Keratinocyte (primary cell): Measurements from ENCODE around the gene STK35.

Experiments
- EZH2 ChIP-seq: IDR thresholded peaks from one replicate; pipeline ENCODE4 v1.6.1; 2012; ENCODE audit warnings: inconsistent platforms, mild to moderate bottlenecking, low read length, moderate library complexity
- TF ChIP-seq, protein P1 (sequence below), 3 experiments: IDR thresholded peaks in 1 of 3; conservative IDR thresholded peaks in 1 of 3; optimal IDR thresholded peaks in 1 of 3; 2 replicates in 2 of 3; 3 replicates in 1 of 3; pipeline versions ENCODE3 to v1.5.1; 2011; ENCODE audit warnings: low read length in 3 of 3, mild to moderate bottlenecking in 3 of 3, moderate library complexity in 2 of 3, control low read depth in 1 of 3, inconsistent platforms in 1 of 3; ENCODE audit not compliant: insufficient read depth in 2 of 3; ENCODE audit errors: extremely low read depth in 1 of 3

DNA sequence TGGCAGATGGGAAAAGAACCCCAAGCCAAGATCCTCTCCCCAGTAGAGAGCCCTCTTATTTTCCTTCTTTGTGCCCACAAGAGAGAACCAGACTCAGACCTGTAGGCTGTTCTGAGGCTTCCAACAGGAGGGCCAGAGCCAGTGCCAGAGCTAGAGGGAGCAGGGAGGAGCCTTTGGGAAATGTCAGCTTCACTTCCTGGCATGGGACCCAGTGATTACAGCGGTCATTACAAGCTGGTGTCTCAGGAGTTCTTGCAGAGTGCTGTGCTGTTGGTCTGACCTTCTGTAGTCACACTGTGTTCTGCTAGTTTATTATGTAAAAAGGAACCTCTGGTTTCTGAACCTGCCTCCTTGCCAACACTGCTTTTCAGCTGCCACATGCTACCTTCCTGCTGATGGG lies 38.9 kb downstream of the STK35 start:
- TF ChIP-seq, protein P1, sequence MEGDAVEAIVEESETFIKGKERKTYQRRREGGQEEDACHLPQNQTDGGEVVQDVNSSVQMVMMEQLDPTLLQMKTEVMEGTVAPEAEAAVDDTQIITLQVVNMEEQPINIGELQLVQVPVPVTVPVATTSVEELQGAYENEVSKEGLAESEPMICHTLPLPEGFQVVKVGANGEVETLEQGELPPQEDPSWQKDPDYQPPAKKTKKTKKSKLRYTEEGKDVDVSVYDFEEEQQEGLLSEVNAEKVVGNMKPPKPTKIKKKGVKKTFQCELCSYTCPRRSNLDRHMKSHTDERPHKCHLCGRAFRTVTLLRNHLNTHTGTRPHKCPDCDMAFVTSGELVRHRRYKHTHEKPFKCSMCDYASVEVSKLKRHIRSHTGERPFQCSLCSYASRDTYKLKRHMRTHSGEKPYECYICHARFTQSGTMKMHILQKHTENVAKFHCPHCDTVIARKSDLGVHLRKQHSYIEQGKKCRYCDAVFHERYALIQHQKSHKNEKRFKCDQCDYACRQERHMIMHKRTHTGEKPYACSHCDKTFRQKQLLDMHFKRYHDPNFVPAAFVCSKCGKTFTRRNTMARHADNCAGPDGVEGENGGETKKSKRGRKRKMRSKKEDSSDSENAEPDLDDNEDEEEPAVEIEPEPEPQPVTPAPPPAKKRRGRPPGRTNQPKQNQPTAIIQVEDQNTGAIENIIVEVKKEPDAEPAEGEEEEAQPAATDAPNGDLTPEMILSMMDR (optimal IDR thresholded peaks at IDR 0.05 in 1 of 3, IDR thresholded peaks at IDR 0.05 in 1 of 3, conservative IDR thresholded peaks at IDR 0.05 in 1 of 3; ENCODE audit: extremely low read depth in 1 of 3, insufficient read depth in 2 of 3, low read length in 3 of 3): no peak
- no peak for TF ChIP-seq EZH2
